HG03066 (cell line): ENCODE measurements around the gene DAP3.
"Not testable (repeated sequence)": the region's sequence is repeated elsewhere in the genome, so short reads cannot be mapped to it uniquely, and the experiment has no call there.

Source experiments
- ATAC-seq: cut with Tn5 transposase; IDR thresholded peaks from one replicate; pipeline ENCODE4 v1.9.1; 2021; ENCODE audit warnings: low read depth; ENCODE audit not compliant: unreplicated experiment

DAP3 gene

GRCh38 chr1:155763989-155764388 lies 75.1 kb downstream of the DAP3 start:
- not testable (repeated sequence) for ATAC-seq

- ATAC-seq = not testable (repeated sequence)
These were observed 78.6 kb downstream of the DAP3 start for GRCh38 chr1:155767399-155767989.

- no peak for ATAC-seq
These were observed 80.4 kb downstream of the DAP3 start for GRCh38 chr1:155769257-155769656.

- no peak for ATAC-seq
These were observed 84.3 kb downstream of the DAP3 start for GRCh38 chr1:155773221-155773620.

GRCh38 chr1:155776414-155776813 lies 87.5 kb downstream of the DAP3 start:
- ATAC-seq = no peak

- ATAC-seq = no peak
These were observed 88.7 kb downstream of the DAP3 start for GRCh38 chr1:155777582-155777981.
